ENCODE results near the gene ARRB1. TPM values are rescaled to one million over a fixed set of nuclear protein-coding genes. Genes with fewer than 3 reads are reported as not detected.

ARRB1 gene
- total RNA-seq, 1 donor from 2014 or later: 32.8 TPM

GRCh38 chr11:75350743-75351540 is 519 bp downstream of the ARRB1 start:
- H3K36me3 Mint-ChIP-seq: no peaks in the 10 kb centered on the region
- TF ChIP-seq CTCF (conservative IDR thresholded peaks at IDR 0.05): peak; percentile 46
- H3K9me3 Mint-ChIP-seq: no peaks in the 10 kb centered on the region
- peak overlapping the region; percentile 81 for H3K27ac Mint-ChIP-seq
- no peak for DNase-seq (ENCODE audit: extremely low spot score, unreplicated experiment)
- peaks cover 2% of the 10 kb centered on the region for H3K27me3 Mint-ChIP-seq
- peaks cover 52% of the 10 kb centered on the region for H3K4me1 Mint-ChIP-seq (ENCODE audit: unreplicated experiment)
- H3K4me3 Mint-ChIP-seq: peak overlapping the region; percentile 91

- H3K4me3 Mint-ChIP-seq: peak overlapping the region; percentile 91
- DNase-seq (ENCODE audit: extremely low spot score, unreplicated experiment): no peak
- H3K36me3 Mint-ChIP-seq: no peaks in the 10 kb centered on the region
- no peak for TF ChIP-seq CTCF (conservative IDR thresholded peaks at IDR 0.05)
- H3K9me3 Mint-ChIP-seq: no peaks in the 10 kb centered on the region
- peak overlapping the region; percentile 81 for H3K27ac Mint-ChIP-seq
- peaks cover 2% of the 10 kb centered on the region for H3K27me3 Mint-ChIP-seq
- peaks cover 55% of the 10 kb centered on the region for H3K4me1 Mint-ChIP-seq (ENCODE audit: unreplicated experiment)
These were observed 1.2 kb downstream of the ARRB1 start for GRCh38 chr11:75350122-75350742.

GRCh38 chr11:75349521-75350116 is 1.8 kb downstream of the ARRB1 start:
- DNase-seq (ENCODE audit: extremely low spot score, unreplicated experiment): no peak
- peak overlapping the region; percentile 91 for H3K4me3 Mint-ChIP-seq
- no peaks in the 10 kb centered on the region for H3K36me3 Mint-ChIP-seq
- H3K27ac Mint-ChIP-seq: peak overlapping the region; percentile 81
- no peaks in the 10 kb centered on the region for H3K9me3 Mint-ChIP-seq
- no peak for TF ChIP-seq CTCF (conservative IDR thresholded peaks at IDR 0.05)
- H3K4me1 Mint-ChIP-seq (ENCODE audit: unreplicated experiment): peaks cover 55% of the 10 kb centered on the region
- peaks cover 2% of the 10 kb centered on the region for H3K27me3 Mint-ChIP-seq

- no peak for TF ChIP-seq CTCF (conservative IDR thresholded peaks at IDR 0.05)
- no peaks in the 10 kb centered on the region for H3K9me3 Mint-ChIP-seq
- H3K27ac Mint-ChIP-seq: no peak overlapping the region
- peak overlapping the region; percentile 18 for H3K4me3 Mint-ChIP-seq
- no peaks in the 10 kb centered on the region for H3K36me3 Mint-ChIP-seq
- peaks cover 2% of the 10 kb centered on the region for H3K27me3 Mint-ChIP-seq
- DNase-seq (ENCODE audit: extremely low spot score, unreplicated experiment): no peak
- H3K4me1 Mint-ChIP-seq (ENCODE audit: unreplicated experiment): peaks cover 60% of the 10 kb centered on the region
These were observed 3.5 kb downstream of the ARRB1 start for GRCh38 chr11:75347781-75348566.

GRCh38 chr11:75346912-75347647 is 4.4 kb downstream of the ARRB1 start:
- peaks cover 60% of the 10 kb centered on the region for H3K4me1 Mint-ChIP-seq (ENCODE audit: unreplicated experiment)

More at GRCh38 chr11:75346912-75347647, 4.4 kb downstream of the ARRB1 start:
- Mint-ChIP-seq H3K9me3 (no peaks in the 10 kb centered on the region), H3K27me3 (peaks cover 2% of the 10 kb centered on the region), H3K36me3 (no peaks in the 10 kb centered on the region), H3K4me3 (no peak overlapping the region), H3K27ac (peak overlapping the region; percentile 30)
- no peak for TF ChIP-seq CTCF (conservative IDR thresholded peaks at IDR 0.05)
- no peak for DNase-seq (ENCODE audit: extremely low spot score, unreplicated experiment)
